H9 (cell line): ENCODE data around the gene CHURC1. TPM values are rescaled to one million over a fixed set of nuclear protein-coding genes. Genes with fewer than 3 reads are reported as not detected.

Experiments used
- DNase-seq: peaks from one replicate; pipeline ENCODE4 v3.0.0-alpha.2; 2017
- H2AFZ ChIP-seq: one replicate; pipeline ENCODE4 v1.6.1; 2013; ENCODE audit warnings: mild to moderate bottlenecking, low read length, control low read depth, moderate library complexity
- H2AK5ac ChIP-seq: 2 replicates; pipeline ENCODE4 v1.6.1; 2013; ENCODE audit warnings: low read length, control low read depth, mixed read lengths; ENCODE audit not compliant: insufficient read length
- H2BK120ac ChIP-seq: one replicate; pipeline ENCODE4 v1.6.1; 2013; ENCODE audit warnings: low read depth, mild to moderate bottlenecking, low read length, control low read depth, inconsistent platforms; ENCODE audit not compliant: poor library complexity, severe bottlenecking
- H2BK12ac ChIP-seq: 2 replicates; pipeline ENCODE4 v1.6.1; 2013; ENCODE audit warnings: low read length, control low read depth, mixed read lengths, low read depth; ENCODE audit not compliant: insufficient read length
- H2BK15ac ChIP-seq: 2 replicates; pipeline ENCODE4 v1.6.1; 2013; ENCODE audit warnings: low read depth, low read length, control low read depth
- H2BK20ac ChIP-seq: one replicate; pipeline ENCODE4 v1.6.1; 2013; ENCODE audit warnings: low read depth, mild to moderate bottlenecking, low read length, control low read depth, inconsistent platforms; ENCODE audit not compliant: poor library complexity, severe bottlenecking
- H2BK5ac ChIP-seq: 2 replicates; pipeline ENCODE4 v1.6.1; 2013; ENCODE audit warnings: low read length, control low read depth, mixed read lengths; ENCODE audit not compliant: insufficient read length
- H3K14ac ChIP-seq: 2 replicates; pipeline ENCODE4 v1.6.1; 2013; ENCODE audit warnings: low read length, control low read depth; ENCODE audit not compliant: insufficient read depth
- H3K18ac ChIP-seq: 2 replicates; pipeline ENCODE4 v1.6.1; 2013; ENCODE audit warnings: low read depth, mild to moderate bottlenecking, mixed read lengths, low read length, control low read depth; ENCODE audit not compliant: insufficient read length
- H3K23ac ChIP-seq: 2 replicates; pipeline ENCODE4 v1.6.1; 2013; ENCODE audit warnings: low read length, control low read depth, mixed read lengths, low read depth; ENCODE audit not compliant: insufficient read length
- H3K23me2 ChIP-seq: 2 replicates; pipeline ENCODE4 v1.6.1; 2013; ENCODE audit warnings: low read depth, mild to moderate bottlenecking, mixed read lengths, low read length, control low read depth; ENCODE audit not compliant: insufficient read length, poor library complexity, severe bottlenecking
- H3K27ac ChIP-seq: 2 replicates; pipeline ENCODE4 v1.5.1; 2013; ENCODE audit warnings: low read length, control low read depth, mixed read lengths, low read depth; ENCODE audit not compliant: insufficient read length
- H3K27me3 ChIP-seq: 2 replicates; pipeline ENCODE4 v1.6.1; 2013; ENCODE audit warnings: low read length, control low read depth, inconsistent platforms; ENCODE audit not compliant: insufficient read depth
- H3K4ac ChIP-seq: 2 replicates; pipeline ENCODE4 v1.6.1; 2013; ENCODE audit warnings: low read depth, mild to moderate bottlenecking, control low read depth, inconsistent platforms, low read length, moderate library complexity
- H3K4me1 ChIP-seq: 2 replicates; pipeline ENCODE4 v1.6.1; 2013; ENCODE audit warnings: low read length, control low read depth, inconsistent platforms; ENCODE audit not compliant: insufficient read depth
- H3K4me2 ChIP-seq: 2 replicates; pipeline ENCODE4 v1.6.1; 2013; ENCODE audit warnings: low read length, control low read depth, mixed read lengths; ENCODE audit not compliant: insufficient read length, insufficient read depth
- H3K56ac ChIP-seq: 2 replicates; pipeline ENCODE4 v1.6.1; 2013; ENCODE audit warnings: low read depth, mild to moderate bottlenecking, mixed read lengths, low read length, control low read depth; ENCODE audit not compliant: insufficient read length
- H3K79me1 ChIP-seq: 2 replicates; pipeline ENCODE4 v1.6.1; 2013; ENCODE audit warnings: low read depth, mild to moderate bottlenecking, moderate library complexity, low read length, control low read depth, inconsistent platforms; ENCODE audit not compliant: insufficient read depth, poor library complexity, severe bottlenecking
- H3K79me2 ChIP-seq: 2 replicates; pipeline ENCODE4 v1.6.1; 2013; ENCODE audit warnings: low read length, control low read depth, inconsistent platforms; ENCODE audit not compliant: insufficient read depth
- H3K9ac ChIP-seq: 2 replicates; pipeline ENCODE4 v1.6.1; 2013; ENCODE audit warnings: low read length, control low read depth, mixed read lengths; ENCODE audit not compliant: insufficient read length; ENCODE audit errors: extremely low read depth
- H3K9me3 ChIP-seq: one replicate; pipeline ENCODE4 v1.6.1; 2013; ENCODE audit warnings: low read depth, low read length, inconsistent platforms; ENCODE audit not compliant: control insufficient read depth
- H3T11ph ChIP-seq: one replicate; pipeline ENCODE4 v1.6.1; 2013; ENCODE audit warnings: mild to moderate bottlenecking, low read length, control low read depth, inconsistent platforms
- H4K20me1 ChIP-seq: one replicate; pipeline ENCODE4 v1.6.1; 2013; ENCODE audit not compliant: control insufficient read depth, insufficient read length, insufficient read depth
- H4K5ac ChIP-seq: 2 replicates; pipeline ENCODE4 v1.6.1; 2013; ENCODE audit warnings: low read depth, mild to moderate bottlenecking, mixed read lengths, low read length, control low read depth; ENCODE audit not compliant: insufficient read length
- H4K8ac ChIP-seq: replicated peaks from 2 replicates; pipeline ENCODE4 v1.6.1; 2013; ENCODE audit warnings: low read length, control low read depth, mixed read lengths, low read depth; ENCODE audit not compliant: insufficient read length
- H4K91ac ChIP-seq: 2 replicates; pipeline ENCODE4 v1.6.1; 2013; ENCODE audit warnings: low read depth, mild to moderate bottlenecking, moderate library complexity, mixed read lengths, low read length, control low read depth; ENCODE audit not compliant: insufficient read length
- H3K27ac Mint-ChIP-seq, 3 experiments: 2 replicates in 2 of 3; 3 replicates in 1 of 3; pipeline ENCODE4 v1.8.0; 2020 to 2021; ENCODE audit warnings: mixed read lengths in 3 of 3, mild to moderate bottlenecking in 1 of 3, moderate library complexity in 1 of 3
- H3K27me3 Mint-ChIP-seq: 2 replicates; pipeline ENCODE4 v1.8.0; 2021; ENCODE audit warnings: low read depth, mild to moderate bottlenecking, moderate library complexity, mixed read lengths
- H3K36me3 Mint-ChIP-seq, 3 experiments: 2 replicates in 2 of 3; 3 replicates in 1 of 3; pipeline ENCODE4 v1.8.0; 2020 to 2021; ENCODE audit warnings: low read depth in 3 of 3, mixed read lengths in 3 of 3; ENCODE audit not compliant: insufficient read depth in 1 of 3
- H3K4me1 Mint-ChIP-seq, 2 experiments: 2 replicates each; pipeline ENCODE4 v1.8.0; 2020; ENCODE audit warnings: mixed read lengths in 2 of 2
- H3K4me3 Mint-ChIP-seq, 2 experiments: 2 replicates in 1 of 2; 3 replicates in 1 of 2; pipeline ENCODE4 v1.8.0; 2020 to 2021; ENCODE audit warnings: mild to moderate bottlenecking in 2 of 2, mixed read lengths in 2 of 2, moderate library complexity in 1 of 2
- H3K9me3 Mint-ChIP-seq, 2 experiments: 2 replicates in 1 of 2; 3 replicates in 1 of 2; pipeline ENCODE4 v1.8.0; 2020; ENCODE audit warnings: mild to moderate bottlenecking in 2 of 2, mixed read lengths in 2 of 2, moderate library complexity in 1 of 2
- CTCF ChIP-seq: fragments of 200-600 bp; sonication (generic); conservative IDR thresholded peaks from 3 replicates; pipeline ENCODE4 v1.8.0; 2021; ENCODE audit warnings: antibody characterized with exemption, mild to moderate bottlenecking
- WGBS: extraction: QIAGEN DNeasy Blood & Tissue Kit; methylation state at CpG from one replicate; pipeline ENCODE4 v1.1.7; 2013; ENCODE audit warnings: missing lambda C conversion rate, low lambda C conversion rate, mixed read lengths; ENCODE audit not compliant: insufficient read length; ENCODE audit errors: extremely low coverage; 5-methylcytosine and 5-hydroxymethylcytosine counted together
- total RNA-seq: library from RNA; stranded (reverse); gene quantifications from 2 replicates; pipeline ENCODE4 v1.2.1, GENCODE V29; 2021

Gene CHURC1
- total RNA-seq, 1 experiment from 2014 or later: 58.7 TPM

GRCh38 chr14:64918216-64918615 lies 4.0 kb downstream of the CHURC1 start:
- no peak overlapping the region for H3K14ac ChIP-seq
- H4K91ac ChIP-seq: no peak overlapping the region
- no peak overlapping the region for H2AK5ac ChIP-seq
- H2BK120ac ChIP-seq: no peak overlapping the region
- H3K79me2 ChIP-seq: peaks cover 6% of the 10 kb centered on the region; the same call in 1 of the 2 replicates
- no peak overlapping the region for H3K23ac ChIP-seq
- no CpG with 5 or more reads among the region's 4 CpGs for WGBS
- 0 out of 2 replicates have a peak, but pooled peaks cover 3% of the 10 kb centered on the region for H3K4me1 ChIP-seq
- H2BK20ac ChIP-seq: no peak overlapping the region
- TF ChIP-seq CTCF: no peak
- H2AFZ ChIP-seq: no peak overlapping the region
- H3K4ac ChIP-seq: no peak overlapping the region
- no peak overlapping the region for H3K9ac ChIP-seq
- H3K27me3 ChIP-seq: no peaks in the 10 kb centered on the region
- no peak overlapping the region for H4K8ac ChIP-seq
- no peak overlapping the region for H3K4me2 ChIP-seq
- Mint-ChIP-seq H3K4me3 (no peak overlapping the region), H3K27ac (0 out of 7 replicates have a peak overlapping the region, but pooled peaks of 1 of the 3 experiments have one; percentile 36), H3K36me3 (peaks cover 0 to 6% (median 3%) of the 10 kb centered on the region in 3 experiments; a peak in 3 of 7 replicates), H3K27me3 (no peaks in the 10 kb centered on the region), H3K9me3 (no peaks in the 10 kb centered on the region; a peak in 1 of 5 replicates), H3K4me1 (peaks cover 11 to 19% of the 10 kb centered on the region in 2 experiments)
- no peak overlapping the region for H2BK5ac ChIP-seq
- no peak overlapping the region for H3T11ph ChIP-seq
- H2BK15ac ChIP-seq: no peak overlapping the region
- no peak overlapping the region for H3K56ac ChIP-seq
- no peak overlapping the region for H3K18ac ChIP-seq
- H3K9me3 ChIP-seq: no peaks in the 10 kb centered on the region
- no peak overlapping the region for H2BK12ac ChIP-seq
- H4K5ac ChIP-seq: no peak overlapping the region
- DNase-seq: no peak
- no peaks in the 10 kb centered on the region for H4K20me1 ChIP-seq
- H3K23me2 ChIP-seq: peaks cover 6% of the 10 kb centered on the region
- H3K79me1 ChIP-seq: peaks cover 9% of the 10 kb centered on the region
- H3K27ac ChIP-seq: no peak overlapping the region
